ENCODE results near the gene HAX1.
"Not testable (repeated sequence)": the region's sequence is repeated elsewhere in the genome, so short reads cannot be mapped to it uniquely, and the experiment has no call there.

The HAX1 gene

GRCh38 chr1:154320882-154321608 lies 48.6 kb downstream of the HAX1 start, which contains the start of gene AQP10:
TSS of gene AQP10 (plus strand) at chr1:154321093. CDS start at chr1:154321156, 63 bp downstream.
- no peaks in the 10 kb centered on the region for H3K36me3 ChIP-seq
- DNase-seq: no peak
- H3K9me3 ChIP-seq (ENCODE audit: severe bottlenecking): peaks cover 36% of the 10 kb centered on the region
- no peak within 1 kb of the TSS for H3K4me3 ChIP-seq (ENCODE audit: low read depth, low read length)
- H3K27me3 ChIP-seq (ENCODE audit: insufficient read depth, low read depth, severe bottlenecking): peaks cover 77% of the 10 kb centered on the region
- no peak within 1 kb of the TSS for H3K27ac ChIP-seq
- no peak for TF ChIP-seq CTCF (IDR thresholded peaks at IDR 0.05; ENCODE audit: low read depth, low read length)

GRCh38 chr1:154321609-154321934 lies 49.1 kb downstream of the HAX1 start:
- peaks cover 31% of the 10 kb centered on the region for H3K9me3 ChIP-seq (ENCODE audit: severe bottlenecking)
- not testable (repeated sequence) for H3K27ac ChIP-seq

GRCh38 chr1:154323493-154323892 lies 51.1 kb downstream of the HAX1 start:
- Histone ChIP-seq H3K9me3 (ENCODE audit: severe bottlenecking) (peaks cover 11% of the 10 kb centered on the region), H3K36me3 (no peaks in the 10 kb centered on the region), H3K27me3 (ENCODE audit: insufficient read depth, low read depth, severe bottlenecking) (peaks cover 70% of the 10 kb centered on the region), H3K4me3 (ENCODE audit: low read depth, low read length) (no peak overlapping the region), H3K27ac (no peak overlapping the region)
- DNase-seq: no peak
- no peak for TF ChIP-seq CTCF (IDR thresholded peaks at IDR 0.05; ENCODE audit: low read depth, low read length)

More at GRCh38 chr1:154321609-154321934, 49.1 kb downstream of the HAX1 start:
- H3K27me3 ChIP-seq (ENCODE audit: insufficient read depth, low read depth, severe bottlenecking): peaks cover 75% of the 10 kb centered on the region
- not testable (repeated sequence) for H3K36me3 ChIP-seq; DNase-seq; H3K4me3 ChIP-seq (ENCODE audit: low read depth, low read length)

GRCh38 chr1:154324241-154324640 lies 51.8 kb downstream of the HAX1 start:
- no peak for DNase-seq
- Histone ChIP-seq H3K27ac (no peak overlapping the region), H3K4me3 (ENCODE audit: low read depth, low read length) (no peak overlapping the region), H3K27me3 (ENCODE audit: insufficient read depth, low read depth, severe bottlenecking) (peaks cover 66% of the 10 kb centered on the region), H3K9me3 (ENCODE audit: severe bottlenecking) (peaks cover 4% of the 10 kb centered on the region), H3K36me3 (no peaks in the 10 kb centered on the region)
- TF ChIP-seq CTCF (IDR thresholded peaks at IDR 0.05; ENCODE audit: low read depth, low read length): no peak

GRCh38 chr1:154324669-154325582 lies 52.5 kb downstream of the HAX1 start, which contains the start of gene ATP8B2:
TSS of gene ATP8B2 (plus strand) at chr1:154325525. CDS start at chr1:154328142, 2,617 bp downstream.
- H3K4me3 ChIP-seq (ENCODE audit: low read depth, low read length): peak within 1 kb of the TSS; percentile 48
- no peak within 1 kb of the TSS for H3K27ac ChIP-seq
- peak; percentile 97 for DNase-seq
- TF ChIP-seq CTCF (IDR thresholded peaks at IDR 0.05; ENCODE audit: low read depth, low read length): peak; percentile 99
- H3K27me3 ChIP-seq (ENCODE audit: insufficient read depth, low read depth, severe bottlenecking): peaks cover 61% of the 10 kb centered on the region
- H3K9me3 ChIP-seq (ENCODE audit: severe bottlenecking): no peaks in the 10 kb centered on the region
- H3K36me3 ChIP-seq: no peaks in the 10 kb centered on the region; the same call in 1 of the 2 replicates

Measured in WERI-Rb-1 (cell line).